OCI-LY7 (cell line): ENCODE measurements around the gene ARGLU1. TPM values are rescaled to one million over a fixed set of nuclear protein-coding genes. Genes with fewer than 3 reads are reported as not detected.

Experiments
- Bru-seq: library from RNA; stranded (reverse); fragments of 400-500 nt; gene quantifications from one replicate; lab custom pipeline; 2021; lab: Mats Ljungman, UMichigan
- BruChase-seq, 2 experiments: library from RNA; stranded (reverse); fragments of 400-500 nt; gene quantifications; one replicate each; lab custom pipeline; 2021; lab: Mats Ljungman, UMichigan
- BruUV-seq: library from RNA; stranded (reverse); fragments of 400-500 nt; replicated peaks from 2 replicates; lab custom pipeline; 2021; lab: Mats Ljungman, UMichigan
- CTCF ChIA-PET: fragments of 300-600 bp; sonication (Branson Sonifier 250); formaldehyde crosslinking; loops from one replicate; lab custom pipeline; 2022; ENCODE audit warnings: antibody characterized with exemption; ENCODE audit not compliant: unreplicated experiment; lab: Charles Lee
- POLR2A ChIA-PET: fragments of 300-600 bp; sonication (Branson Sonifier 250); formaldehyde crosslinking; loops from one replicate; lab custom pipeline; 2022; ENCODE audit warnings: antibody characterized with exemption; lab: Charles Lee
- DNase-seq: peaks from one replicate; pipeline ENCODE4 v3.0.0-alpha.2; 2015; ENCODE audit warnings: low spot score
- H2AFZ ChIP-seq: fragments of 200-600 bp; sonication (generic), shearing (Covaris generic); 2 replicates; pipeline ENCODE4 v1.6.1; 2014; ENCODE audit warnings: mild to moderate bottlenecking, antibody characterized with exemption, low read length, moderate library complexity
- H3K27ac ChIP-seq: fragments of 200-600 bp; sonication (generic); 2 replicates; pipeline ENCODE4 v1.5.1; 2014; ENCODE audit warnings: mixed run types, low read depth, mild to moderate bottlenecking, moderate library complexity, low read length, inconsistent platforms; ENCODE audit not compliant: poor library complexity, severe bottlenecking
- H3K36me3 ChIP-seq: fragments of 200-600 bp; sonication (generic); 2 replicates; pipeline ENCODE4 v1.6.1; 2014; ENCODE audit warnings: mild to moderate bottlenecking, antibody characterized with exemption, low read length, moderate library complexity, mixed read lengths; ENCODE audit not compliant: insufficient read depth
- H3K4me1 ChIP-seq: fragments of 200-600 bp; sonication (generic); 2 replicates; pipeline ENCODE4 v1.5.1; 2014; ENCODE audit warnings: mild to moderate bottlenecking, low read length; ENCODE audit not compliant: insufficient read depth, poor library complexity, severe bottlenecking
- H3K4me2 ChIP-seq: fragments of 200-600 bp; sonication (generic); 2 replicates; pipeline ENCODE4 v1.6.1; 2014; ENCODE audit warnings: mild to moderate bottlenecking, low read length
- H3K4me3 ChIP-seq: fragments of 200-600 bp; sonication (generic); 2 replicates; pipeline ENCODE4 v1.5.1; 2014; ENCODE audit warnings: mild to moderate bottlenecking, low read depth, low read length; ENCODE audit not compliant: poor library complexity, severe bottlenecking
- H3K79me2 ChIP-seq: fragments of 200-600 bp; sonication (generic); 2 replicates; pipeline ENCODE4 v1.6.1; 2016; ENCODE audit warnings: low read depth, mild to moderate bottlenecking, low read length, moderate library complexity, mixed read lengths; ENCODE audit not compliant: insufficient read depth
- H3K9me2 ChIP-seq: fragments of 200-600 bp; sonication (generic); 2 replicates; pipeline ENCODE4 v1.6.1; 2016; ENCODE audit warnings: mild to moderate bottlenecking, low read length, mixed read lengths; ENCODE audit not compliant: insufficient read depth
- H3K9me3 ChIP-seq: fragments of 200-600 bp; sonication (generic); 2 replicates; pipeline ENCODE4 v1.6.1; 2014; ENCODE audit warnings: mild to moderate bottlenecking, mixed run types, low read length, mixed read lengths
- H4K20me1 ChIP-seq: fragments of 200-600 bp; sonication (generic); 2 replicates; pipeline ENCODE4 v1.6.1; 2014; ENCODE audit warnings: mild to moderate bottlenecking, antibody characterized with exemption, low read length, moderate library complexity, mixed read lengths; ENCODE audit not compliant: insufficient read depth
- EZH2phosphoT487 ChIP-seq: fragments of 200-600 bp; sonication (generic); IDR thresholded peaks from 2 replicates; pipeline ENCODE4 v1.6.1; 2018; ENCODE audit warnings: low read depth, borderline replicate concordance, mild to moderate bottlenecking, mixed run types, antibody characterized with exemption, low read length, moderate library complexity, mixed read lengths
- intact Hi-C: fragments of 100-400 bp; cut with micrococcal nuclease; formaldehyde crosslinking; loops from one replicate; pipeline ENCODE4 v1.10.0; 2022; ENCODE audit not compliant: unreplicated experiment
- long read RNA-seq: library from polyadenylated mRNA; stranded (forward); transcript quantifications from one replicate; pipeline ENCODE4 v2.0.0, GENCODE V29; 2022
- total RNA-seq, 2 experiments: library from RNA; depleted of rRNA in 1 of 2; stranded (reverse); fragments of >200 nt in 1 of 2; shearing (Covaris generic) in 1 of 2; gene quantifications; 2 replicates each; pipeline ENCODE4 v1.2.3, GENCODE V29; 2014 to 2022
- TF ChIP-seq, protein P1 (sequence below): fragments of 200-600 bp; sonication (generic); conservative IDR thresholded peaks from 2 replicates; pipeline ENCODE4 v1.5.1; 2014; ENCODE audit warnings: mild to moderate bottlenecking, antibody characterized with exemption, low read length, moderate library complexity, mixed read lengths

Gene ARGLU1, protein sequence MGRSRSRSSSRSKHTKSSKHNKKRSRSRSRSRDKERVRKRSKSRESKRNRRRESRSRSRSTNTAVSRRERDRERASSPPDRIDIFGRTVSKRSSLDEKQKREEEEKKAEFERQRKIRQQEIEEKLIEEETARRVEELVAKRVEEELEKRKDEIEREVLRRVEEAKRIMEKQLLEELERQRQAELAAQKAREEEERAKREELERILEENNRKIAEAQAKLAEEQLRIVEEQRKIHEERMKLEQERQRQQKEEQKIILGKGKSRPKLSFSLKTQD
- 71.9 and 89.1 TPM in 2 replicates for total RNA-seq (2014; rRNA removed; shearing (Covaris generic))
- 71.6 and 87.7 TPM in 2 replicates for total RNA-seq (2022)
- Bru-seq, nascent RNA, result percentile 94 among the genes with signal in this experiment
- percentile 95 among the genes with signal in this experiment for BruChase-seq, experiment 1, labeled RNA remaining after a 6-hour chase
- percentile 96 among the genes with signal in this experiment for BruChase-seq, experiment 2, labeled RNA remaining after a 2-hour chase
- long read RNA-seq, full-length matches to known transcripts, result 222 of 250 reads
- long read RNA-seq, partial matches to known transcripts, result 10 of 250 reads
- long read RNA-seq, other reads (novel, unspliced or antisense), result 18 of 250 reads

DNA sequence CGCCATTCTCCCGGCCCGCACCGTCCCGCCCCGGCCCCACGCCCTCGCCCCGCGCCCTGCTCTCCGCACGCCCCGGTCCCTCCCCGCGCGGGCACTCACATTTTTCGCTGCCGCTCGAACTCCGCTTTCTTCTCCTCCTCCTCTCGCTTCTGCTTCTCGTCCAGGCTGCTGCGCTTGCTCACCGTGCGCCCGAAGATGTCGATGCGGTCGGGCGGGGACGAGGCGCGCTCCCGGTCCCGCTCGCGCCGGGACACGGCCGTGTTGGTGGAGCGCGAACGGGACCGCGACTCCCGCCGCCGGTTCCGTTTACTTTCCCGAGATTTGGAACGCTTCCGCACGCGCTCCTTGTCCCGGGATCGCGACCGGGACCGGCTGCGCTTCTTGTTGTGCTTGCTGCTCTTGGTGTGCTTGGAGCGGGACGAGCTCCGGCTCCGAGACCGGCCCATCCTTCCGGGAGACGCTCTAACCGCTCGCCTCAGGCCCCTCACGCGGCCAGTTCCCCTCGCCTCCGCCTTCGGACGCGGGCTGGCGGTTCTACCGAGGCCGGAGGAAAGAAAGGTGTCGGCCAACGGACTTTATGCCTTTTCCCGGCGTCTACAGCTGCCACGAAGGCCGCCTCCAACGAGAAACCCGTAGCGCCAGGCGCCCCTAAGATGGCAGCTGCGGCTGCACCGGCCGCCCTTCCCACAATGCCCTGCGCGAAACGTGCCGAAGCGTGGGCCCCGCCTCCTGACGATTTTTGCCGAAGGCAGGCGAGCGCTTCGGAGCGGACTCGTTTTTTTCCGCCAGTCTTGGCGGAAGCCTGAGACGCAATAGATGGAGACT is at the start of gene ARGLU1:
Gene ARGLU1 (minus strand): TSS at position 664 of the 825 bp plus-strand sequence. CDS start 218 bp downstream, at position 446.
- BruUV-seq, result no TSS peak
- peaks cover 31% of the 10 kb centered on the region for H3K4me1 ChIP-seq
- POLR2A ChIA-PET, result interaction anchor here (0.9 to 2.3 kb wide), 2 partner anchors 38 to 352 kb away, joined by 3 to 6 read pairs; no protein-coding TSS in a partner anchor

DNA sequence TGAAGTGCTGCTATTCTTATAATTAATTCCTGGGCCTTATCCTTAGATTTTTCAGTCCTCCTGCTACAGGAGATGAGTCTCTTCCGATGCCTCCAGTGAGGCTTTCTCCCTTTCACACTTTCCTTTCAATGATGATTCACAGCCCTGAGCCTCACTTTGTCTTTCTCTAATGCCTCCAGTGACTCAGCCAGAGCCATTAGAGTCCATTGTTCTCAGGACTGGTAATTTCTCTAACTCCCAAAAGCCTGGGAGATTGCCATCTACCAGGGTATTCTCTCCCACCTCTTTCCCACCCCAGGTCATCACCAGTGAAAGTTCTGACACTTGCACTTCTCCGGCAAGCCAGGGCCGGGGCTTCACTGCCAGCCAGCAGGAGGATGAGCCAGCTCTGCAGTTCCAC is 49.6 kb upstream of the ARGLU1 start:
- ChIA-PET POLR2A (no interaction called here), CTCF (no interaction called here)
- H3K9me3 ChIP-seq, result no peaks in the 10 kb centered on the region
- no peaks in the 10 kb centered on the region for H4K20me1 ChIP-seq
- no peaks in the 10 kb centered on the region for H3K4me1 ChIP-seq
- BruUV-seq, result no TSS peak
- no peak for DNase-seq
- TF ChIP-seq, protein P1, sequence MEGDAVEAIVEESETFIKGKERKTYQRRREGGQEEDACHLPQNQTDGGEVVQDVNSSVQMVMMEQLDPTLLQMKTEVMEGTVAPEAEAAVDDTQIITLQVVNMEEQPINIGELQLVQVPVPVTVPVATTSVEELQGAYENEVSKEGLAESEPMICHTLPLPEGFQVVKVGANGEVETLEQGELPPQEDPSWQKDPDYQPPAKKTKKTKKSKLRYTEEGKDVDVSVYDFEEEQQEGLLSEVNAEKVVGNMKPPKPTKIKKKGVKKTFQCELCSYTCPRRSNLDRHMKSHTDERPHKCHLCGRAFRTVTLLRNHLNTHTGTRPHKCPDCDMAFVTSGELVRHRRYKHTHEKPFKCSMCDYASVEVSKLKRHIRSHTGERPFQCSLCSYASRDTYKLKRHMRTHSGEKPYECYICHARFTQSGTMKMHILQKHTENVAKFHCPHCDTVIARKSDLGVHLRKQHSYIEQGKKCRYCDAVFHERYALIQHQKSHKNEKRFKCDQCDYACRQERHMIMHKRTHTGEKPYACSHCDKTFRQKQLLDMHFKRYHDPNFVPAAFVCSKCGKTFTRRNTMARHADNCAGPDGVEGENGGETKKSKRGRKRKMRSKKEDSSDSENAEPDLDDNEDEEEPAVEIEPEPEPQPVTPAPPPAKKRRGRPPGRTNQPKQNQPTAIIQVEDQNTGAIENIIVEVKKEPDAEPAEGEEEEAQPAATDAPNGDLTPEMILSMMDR, result no peak
- TF ChIP-seq EZH2phosphoT487, result no peak
- H3K9me2 ChIP-seq, result no peaks in the 10 kb centered on the region
- intact Hi-C loops, result no loop called here
- H3K4me2 ChIP-seq, result no peak overlapping the region
- no peak overlapping the region for H3K4me3 ChIP-seq
- no peaks in the 10 kb centered on the region for H3K79me2 ChIP-seq
- H2AFZ ChIP-seq, result no peak overlapping the region
- H3K36me3 ChIP-seq, result no peaks in the 10 kb centered on the region
- H3K27ac ChIP-seq, result no peak overlapping the region

More for the DNA sequence above, at the start of gene ARGLU1:
- Histone ChIP-seq H4K20me1 (peaks cover 39% of the 10 kb centered on the region), H3K9me2 (no peaks in the 10 kb centered on the region), H3K9me3 (no peaks in the 10 kb centered on the region; the same call in 1 of the 2 replicates), H3K27ac (peak within 1 kb of the TSS; percentile 84), H3K36me3 (peaks cover 19% of the 10 kb centered on the region), H2AFZ (peak within 1 kb of the TSS; percentile 76; the same call in 1 of the 2 replicates), H3K4me3 (peak within 1 kb of the TSS; percentile 88), H3K4me2 (peak within 1 kb of the TSS; percentile 99), H3K79me2 (peaks cover 58% of the 10 kb centered on the region)
- peak; percentile 88 for DNase-seq
- TF ChIP-seq EZH2phosphoT487, result no peak
- TF ChIP-seq, protein P1, result no peak
- CTCF ChIA-PET, result no interaction called here
- intact Hi-C loops, result loop anchor here (5.0 kb wide), 1 partner anchor 350 kb away; no protein-coding TSS in a partner anchor
